Fibroblast of gingiva (primary cell): ENCODE data around the gene ASF1B.
A peak's percentile ranks its signal among the peaks of the same experiment; 100 is the strongest.

Experiments
- DNase-seq: peaks from one replicate; pipeline ENCODE4 v3.0.0-alpha.2; 2011; ENCODE audit warnings: low read depth

ASF1B gene

DNA sequence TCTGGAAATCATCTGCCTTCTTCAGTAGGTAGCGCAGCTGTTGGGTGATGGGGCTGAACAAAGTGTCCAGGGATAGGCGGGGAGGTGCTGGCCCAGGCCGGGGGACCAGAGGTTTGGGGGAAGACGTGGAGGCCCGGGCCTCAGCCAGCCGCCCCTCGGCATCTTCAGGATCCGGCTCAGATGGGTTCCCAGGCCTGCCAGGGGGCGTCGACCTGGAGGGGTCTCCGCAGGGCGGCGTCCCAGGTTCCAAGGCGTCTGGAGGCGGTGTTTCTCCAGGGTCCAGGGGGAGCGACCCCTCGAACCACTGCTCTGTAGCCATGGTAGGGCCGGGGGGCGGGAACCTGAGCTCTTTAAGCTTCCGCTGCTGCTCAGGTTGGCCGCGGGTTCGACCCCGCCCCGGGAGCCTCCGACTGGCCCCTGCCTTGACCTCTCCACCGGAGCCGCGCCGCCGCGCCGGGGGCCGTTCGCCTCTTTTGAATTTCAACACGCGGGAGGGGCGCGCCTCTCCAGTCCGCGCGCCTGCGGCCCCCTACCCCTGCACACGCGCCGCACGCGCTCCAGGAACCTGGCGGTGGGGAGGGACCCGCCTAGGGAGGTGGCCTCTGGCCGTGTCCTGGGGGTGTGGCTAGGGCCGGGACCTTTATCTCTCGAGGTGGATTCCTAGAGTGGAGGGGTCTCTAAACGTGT, 50.9 kb downstream of the ASF1B start, which contains the start of gene C19orf67:
Gene C19orf67, minus strand, starts transcription at position 475 of the 687 bp plus-strand sequence. Its CDS starts 156 bp downstream, at position 319.
- no peak for DNase-seq

GRCh38 chr19:14082675-14082960, 53.8 kb downstream of the ASF1B start:
- DNase-seq = no peak

DNA sequence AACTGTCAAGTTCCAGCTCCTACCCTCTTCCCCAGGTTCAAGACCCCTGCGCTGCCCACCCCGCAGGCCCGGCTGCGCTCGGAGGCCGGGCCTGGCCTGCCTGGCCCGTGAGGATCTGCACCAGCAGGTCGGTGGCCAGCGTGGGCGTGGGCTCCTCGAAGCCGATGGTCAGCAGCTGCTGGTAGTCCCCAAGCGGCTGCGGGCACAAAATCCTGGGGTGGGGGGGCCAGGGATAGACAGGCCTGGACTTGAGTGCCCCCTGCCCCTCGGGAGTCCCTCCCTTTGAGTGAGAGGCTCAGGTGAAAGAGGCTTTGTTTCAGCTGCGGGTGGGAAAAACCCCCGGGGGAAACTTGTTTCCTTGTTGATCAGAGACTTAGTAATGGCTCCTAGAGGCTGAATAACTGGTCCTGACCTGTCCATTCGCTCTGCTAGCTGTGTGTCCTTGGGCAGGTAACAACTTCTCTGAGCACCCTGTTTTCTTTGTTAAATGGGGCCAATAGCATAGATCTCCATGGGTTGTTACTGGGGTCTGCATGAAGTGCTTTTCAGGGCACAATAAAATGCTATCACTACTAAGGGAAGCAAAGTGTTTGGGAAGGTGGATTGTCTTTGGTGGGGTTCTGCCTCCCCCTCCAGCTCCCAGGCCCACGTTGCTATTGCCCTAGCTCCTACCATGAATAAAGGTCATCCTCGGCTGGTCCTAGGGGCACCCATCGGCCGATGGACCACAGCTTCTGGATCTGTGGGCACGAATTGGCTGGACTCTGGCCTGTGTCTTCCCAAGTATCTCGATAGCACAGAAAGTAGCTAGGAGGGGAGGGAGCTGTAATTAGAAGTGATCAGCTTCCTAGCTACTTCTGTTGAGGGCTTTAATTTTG, 54.4 kb downstream of the ASF1B start:
- DNase-seq = no peak

GRCh38 chr19:14080887-14081796, 55.2 kb downstream of the ASF1B start:
- DNase-seq = peak; percentile 99

GRCh38 chr19:14078411-14078810, 58.0 kb downstream of the ASF1B start:
- DNase-seq = peak; percentile 35

GRCh38 chr19:14073925-14074838, 62.2 kb downstream of the ASF1B start:
- DNase-seq = no peak

DNA sequence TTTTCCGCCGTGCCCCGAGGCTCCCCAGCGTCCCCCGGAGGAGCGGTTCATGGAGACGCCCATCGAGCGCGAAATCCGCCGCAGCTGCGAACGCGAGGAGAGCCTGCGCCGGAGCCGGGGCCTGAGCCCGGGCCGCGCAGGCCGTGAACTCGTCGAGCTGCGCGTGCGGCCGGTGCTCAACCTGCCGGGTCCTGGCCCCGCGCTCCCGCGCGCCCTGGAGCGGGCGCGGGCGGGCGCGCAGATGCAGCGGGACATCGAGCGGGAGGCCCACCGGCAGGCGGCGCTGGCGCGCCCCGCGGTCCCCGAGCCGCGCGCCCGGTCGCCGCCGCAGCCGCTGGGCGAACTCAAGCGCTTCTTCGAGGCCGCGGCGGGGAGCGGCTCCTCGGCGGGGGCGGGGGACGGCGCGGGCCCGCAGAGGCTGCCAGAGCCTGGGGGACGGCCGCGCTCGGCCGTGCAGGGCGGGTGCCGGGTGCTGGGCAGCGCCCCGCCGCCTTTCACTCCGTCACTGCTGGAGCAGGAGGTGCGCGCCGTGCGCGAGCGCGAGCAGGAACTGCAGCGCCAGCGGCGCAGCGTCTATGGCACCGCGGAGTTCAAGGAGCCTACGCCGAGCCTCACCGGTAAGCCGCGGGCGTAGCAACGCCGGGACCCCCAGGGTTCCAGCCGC, 63.0 kb downstream of the ASF1B start:
- DNase-seq = peak; percentile 79

DNA sequence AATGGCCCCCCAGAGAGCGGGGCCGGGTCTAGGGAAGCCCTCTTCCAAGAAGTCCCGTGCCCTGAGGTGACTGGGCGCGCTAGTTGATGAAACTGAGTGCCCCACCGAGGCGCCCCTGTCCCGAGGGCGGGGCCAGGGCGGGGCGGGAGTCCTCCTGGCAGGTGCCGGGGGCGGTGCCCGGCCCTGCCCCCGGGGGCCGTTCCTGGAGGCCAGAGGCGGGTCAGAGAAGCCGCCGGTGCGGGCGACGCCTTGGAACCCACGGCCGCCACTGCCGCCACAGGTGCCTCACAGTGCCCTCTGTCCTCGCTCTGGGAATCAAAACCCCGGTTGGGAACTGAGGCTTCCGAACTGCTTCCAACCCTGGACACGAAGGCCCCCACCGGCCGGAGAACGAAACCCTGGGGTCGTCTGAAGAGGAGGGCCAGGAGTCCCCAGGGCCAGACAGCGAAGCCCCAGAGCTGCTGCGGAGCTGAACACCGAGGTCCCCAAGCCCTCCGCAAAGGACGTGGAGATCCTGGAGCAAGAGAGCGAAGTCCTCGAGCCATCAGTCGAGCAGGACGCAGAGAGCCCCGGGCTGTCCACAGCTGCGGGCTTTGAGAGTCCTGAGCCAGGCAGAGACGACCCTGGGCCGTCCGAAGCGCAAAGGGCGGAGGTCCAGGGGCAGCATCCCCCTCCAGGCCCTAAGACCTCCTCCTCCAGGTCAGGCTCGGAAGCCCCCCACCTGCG, 63.7 kb downstream of the ASF1B start, which contains the start of gene MISP3:
Gene MISP3, plus strand, starts transcription at position 252 of the 726 bp plus-strand sequence. CDS start 524 bp downstream, outside the sequence.
- peak; percentile 20 for DNase-seq

DNA sequence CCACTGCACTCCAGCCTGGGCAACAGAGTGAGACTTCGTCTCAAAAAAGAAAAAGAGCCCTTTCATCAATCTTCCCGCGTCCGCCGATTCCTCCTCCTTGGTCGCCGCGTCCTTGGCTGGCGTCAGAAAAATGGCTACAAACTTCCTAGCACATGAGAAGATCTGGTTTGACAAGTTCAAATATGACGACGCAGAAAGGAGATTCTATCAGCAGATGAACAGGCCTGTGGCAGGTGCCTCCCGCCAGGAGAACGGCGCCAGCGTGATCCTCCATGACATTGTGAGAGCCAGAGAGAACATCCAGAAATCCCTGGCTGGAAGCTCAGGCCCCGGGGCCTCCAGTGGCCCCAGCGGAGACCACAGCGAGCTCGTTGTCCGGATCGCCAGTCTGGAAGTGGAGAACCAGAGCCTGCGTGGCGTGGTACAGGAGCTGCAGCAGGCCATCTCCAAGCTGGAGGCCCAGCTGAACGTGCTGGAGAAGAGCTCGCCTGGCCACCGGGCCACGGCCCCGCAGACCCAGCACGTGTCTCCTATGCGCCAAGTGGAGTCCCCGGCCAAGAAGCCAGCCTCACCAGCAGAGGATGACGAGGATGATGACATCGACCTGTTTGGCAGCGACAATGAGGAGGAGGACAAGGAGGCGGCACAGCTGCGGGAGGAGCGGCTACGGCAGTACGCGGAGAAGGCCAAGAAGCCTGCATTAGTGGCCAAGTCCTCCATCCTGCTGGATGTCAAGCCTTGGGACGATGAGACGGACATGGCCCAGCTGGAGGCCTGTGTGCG, 65.9 kb downstream of the ASF1B start:
- no peak for DNase-seq
